ENCODE data around the gene CASD1.

Gene CASD1

DNA sequence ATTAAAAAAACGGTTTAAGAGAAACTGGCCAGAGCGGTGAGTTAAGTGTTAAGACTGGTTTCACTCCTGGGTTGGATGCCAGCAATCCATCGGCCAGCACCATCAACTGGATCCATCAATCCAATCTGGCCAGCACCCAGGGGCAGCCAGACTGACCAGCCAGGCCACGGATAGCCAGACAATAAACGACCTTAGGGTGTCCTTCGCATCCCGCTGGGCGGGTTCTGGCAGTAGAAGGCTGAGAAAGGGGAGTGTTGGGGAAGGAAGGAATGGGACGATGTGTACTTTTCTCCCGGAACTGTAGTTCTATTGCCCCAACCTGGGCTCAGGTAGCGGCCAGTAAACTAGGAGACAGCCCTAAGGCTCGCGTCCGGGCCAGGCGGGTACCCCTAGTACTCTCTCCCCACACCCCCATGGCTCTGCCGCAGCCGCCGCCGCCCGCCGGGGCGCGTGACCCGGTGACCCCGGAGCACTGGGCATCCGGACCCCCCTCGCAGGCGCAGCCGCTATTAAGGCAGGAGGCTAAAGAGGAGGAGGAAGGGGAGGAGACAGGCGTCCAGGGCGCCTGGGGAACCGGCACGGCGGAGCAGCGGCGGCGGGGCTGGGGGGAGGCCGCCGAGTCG, at the start of gene CASD1:
Gene CASD1, plus strand, starts transcription at position 546 of the 623 bp plus-strand sequence. CDS start 276 bp downstream, outside the sequence.
- TF ChIP-seq POLR2AphosphoS5 (IDR thresholded peaks at IDR 0.05; ENCODE audit: borderline replicate concordance, low read depth, low read length): peak; percentile 11; the same call in 1 of the 2 replicates
- no peak for TF ChIP-seq EZH2 (IDR thresholded peaks at IDR 0.05)
- Histone ChIP-seq H3K9me3 (ENCODE audit: low read depth, low read length) (no peaks in the 10 kb centered on the region), H3K4me3 (peak within 1 kb of the TSS; percentile 91), H3K27ac (peak within 1 kb of the TSS; percentile 88), H3K9ac (ENCODE audit: insufficient read length) (peak within 1 kb of the TSS; percentile 97), H3K36me3 (ENCODE audit: insufficient read depth, low read length) (no peaks in the 10 kb centered on the region)
- DNase-seq (ENCODE audit: low read depth, low spot score): no peak

DNA sequence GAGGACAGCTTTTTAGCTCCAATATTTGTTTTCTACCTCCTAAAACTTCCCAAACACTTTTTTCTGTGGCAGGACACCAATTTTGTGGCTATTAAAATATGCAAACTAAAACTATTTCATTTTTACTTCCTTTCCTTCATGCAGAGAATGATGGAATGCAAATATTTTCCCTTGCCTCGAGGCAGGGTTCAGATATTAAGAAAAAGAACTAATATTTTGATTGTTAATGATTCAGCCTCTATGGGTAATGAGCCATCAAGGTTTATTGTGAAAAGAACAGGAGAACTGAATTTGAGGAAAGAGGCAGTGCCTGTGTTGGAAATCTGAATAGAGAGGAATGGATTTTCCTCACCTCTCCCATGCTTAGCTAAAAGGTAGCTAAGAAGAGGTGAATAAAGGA, 43.1 kb upstream of the CASD1 start:
- Histone ChIP-seq H3K27ac (peak overlapping the region; percentile 78), H3K4me3 (peak overlapping the region; percentile 44; the same call in 1 of the 2 replicates), H3K36me3 (ENCODE audit: insufficient read depth, low read length) (no peaks in the 10 kb centered on the region), H3K9ac (ENCODE audit: insufficient read length) (peak overlapping the region; percentile 50), H3K9me3 (ENCODE audit: low read depth, low read length) (no peaks in the 10 kb centered on the region)
- peak; percentile 37 for DNase-seq (ENCODE audit: low read depth, low spot score)
- TF ChIP-seq EZH2 (IDR thresholded peaks at IDR 0.05) (no peak), POLR2AphosphoS5 (IDR thresholded peaks at IDR 0.05; ENCODE audit: borderline replicate concordance, low read depth, low read length) (no peak), FOXP2 (optimal IDR thresholded peaks at IDR 0.05; ENCODE audit: control extremely low read depth, extremely low read length, insufficient read depth) (no peak)

DNA sequence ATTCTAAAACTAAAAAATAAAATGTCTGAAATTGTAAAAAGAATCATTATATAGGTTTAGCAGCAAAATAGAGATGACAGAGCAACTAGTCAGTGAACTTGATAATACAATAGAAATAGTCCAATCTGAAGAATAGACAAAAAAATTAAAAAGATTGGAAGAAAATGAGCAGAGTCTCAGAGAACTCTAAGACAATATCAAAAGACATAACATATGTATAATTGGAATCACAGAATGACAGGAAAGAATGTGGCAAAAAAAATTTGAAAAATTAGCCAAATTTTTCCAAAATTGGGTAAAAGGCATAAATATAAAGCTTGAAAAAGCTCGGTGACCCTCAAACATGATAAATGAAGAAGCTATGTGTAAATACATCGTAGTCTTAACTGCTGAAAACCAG, 38.0 kb upstream of the CASD1 start:
- DNase-seq (ENCODE audit: low read depth, low spot score): no peak
- Histone ChIP-seq H3K36me3 (ENCODE audit: insufficient read depth, low read length) (no peaks in the 10 kb centered on the region), H3K27ac (no peak overlapping the region), H3K9me3 (ENCODE audit: low read depth, low read length) (no peaks in the 10 kb centered on the region), H3K9ac (ENCODE audit: insufficient read length) (no peak overlapping the region), H3K4me3 (no peak overlapping the region)
- TF ChIP-seq EZH2 (IDR thresholded peaks at IDR 0.05) (no peak), FOXP2 (optimal IDR thresholded peaks at IDR 0.05; ENCODE audit: control extremely low read depth, extremely low read length, insufficient read depth) (no peak), POLR2AphosphoS5 (IDR thresholded peaks at IDR 0.05; ENCODE audit: borderline replicate concordance, low read depth, low read length) (no peak)

DNA sequence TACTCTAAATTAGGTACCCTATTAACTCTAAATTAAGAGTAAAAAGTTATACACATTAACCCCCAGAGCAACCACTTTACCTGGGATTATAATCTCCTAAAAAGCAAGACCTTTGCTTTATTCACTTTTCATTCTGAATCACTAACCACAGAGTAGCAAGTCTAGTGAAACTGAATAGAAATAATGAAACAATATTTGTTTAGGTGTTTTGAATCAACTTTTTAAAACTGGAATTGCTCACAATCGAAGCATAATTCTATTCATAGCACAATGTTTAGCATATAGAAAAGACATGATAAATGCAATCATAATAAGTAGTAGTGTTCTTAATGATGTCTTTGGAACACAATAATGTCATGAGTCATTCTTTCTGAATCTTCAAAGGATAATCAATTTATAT, 37.0 kb upstream of the CASD1 start:
- Histone ChIP-seq H3K4me3 (no peak overlapping the region), H3K27ac (no peak overlapping the region)
- TF ChIP-seq POLR2AphosphoS5 (IDR thresholded peaks at IDR 0.05; ENCODE audit: borderline replicate concordance, low read depth, low read length): no peak
- no peak for TF ChIP-seq FOXP2 (optimal IDR thresholded peaks at IDR 0.05; ENCODE audit: control extremely low read depth, extremely low read length, insufficient read depth)
- no peak for TF ChIP-seq EZH2 (IDR thresholded peaks at IDR 0.05)

DNA sequence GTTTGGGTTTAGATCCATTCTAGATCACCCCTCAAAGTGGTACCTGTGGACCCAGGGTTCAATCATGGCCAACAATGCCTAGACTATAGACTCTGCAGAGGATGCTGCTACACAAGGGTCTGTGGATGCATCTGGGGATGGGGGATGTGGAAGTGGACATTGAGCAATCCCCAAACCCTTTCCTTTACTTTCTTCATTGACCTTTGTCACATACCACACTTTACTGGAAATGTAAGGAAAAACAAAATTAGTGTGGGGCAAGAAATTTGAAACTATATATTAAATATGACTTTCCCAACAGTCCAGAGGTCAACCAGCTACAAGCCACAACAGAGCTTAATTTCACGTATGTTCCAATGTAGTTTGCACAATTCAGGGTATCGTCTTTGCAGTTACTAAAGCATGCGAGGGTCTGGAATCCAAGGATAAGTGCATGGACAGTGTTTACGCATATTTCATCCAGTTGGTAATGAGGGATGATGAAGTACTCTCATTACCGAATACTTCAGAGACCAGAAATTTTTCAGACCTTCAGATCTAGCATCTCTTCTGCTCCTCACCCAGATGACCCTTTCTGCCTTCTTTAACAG, 33.3 kb upstream of the CASD1 start:
- Histone ChIP-seq H3K9me3 (ENCODE audit: low read depth, low read length) (no peaks in the 10 kb centered on the region), H3K27ac (no peak overlapping the region), H3K4me3 (no peak overlapping the region), H3K36me3 (ENCODE audit: insufficient read depth, low read length) (no peaks in the 10 kb centered on the region), H3K9ac (ENCODE audit: insufficient read length) (no peak overlapping the region)
- no peak for DNase-seq (ENCODE audit: low read depth, low spot score)
- no peak for TF ChIP-seq EZH2 (IDR thresholded peaks at IDR 0.05)

More for the DNA sequence above, 37.0 kb upstream of the CASD1 start:
- no peak for DNase-seq (ENCODE audit: low read depth, low spot score)
- Histone ChIP-seq H3K9me3 (ENCODE audit: low read depth, low read length) (no peaks in the 10 kb centered on the region), H3K36me3 (ENCODE audit: insufficient read depth, low read length) (no peaks in the 10 kb centered on the region), H3K9ac (ENCODE audit: insufficient read length) (no peak overlapping the region)

DNA sequence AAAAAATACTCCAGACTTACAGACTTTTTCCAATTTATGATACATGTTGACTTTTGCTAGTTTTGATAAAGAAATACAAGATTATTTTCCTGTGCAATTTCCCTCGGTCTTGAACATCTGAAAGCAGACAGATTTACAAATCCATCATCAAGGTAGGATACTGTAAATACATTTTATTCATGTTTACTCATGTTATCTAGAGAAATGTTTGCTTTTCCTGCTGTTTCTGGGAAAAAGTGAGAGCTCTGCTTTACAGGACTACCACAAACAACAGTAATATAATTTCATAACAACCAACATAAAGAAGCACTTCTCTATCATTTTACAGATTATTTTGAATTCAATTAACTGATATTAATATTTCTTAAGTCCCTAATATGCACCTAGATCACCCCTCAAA, 31.7 kb upstream of the CASD1 start:
- no peak for TF ChIP-seq POLR2AphosphoS5 (IDR thresholded peaks at IDR 0.05; ENCODE audit: borderline replicate concordance, low read depth, low read length)
- no peak for TF ChIP-seq EZH2 (IDR thresholded peaks at IDR 0.05)
- no peak for TF ChIP-seq FOXP2 (optimal IDR thresholded peaks at IDR 0.05; ENCODE audit: control extremely low read depth, extremely low read length, insufficient read depth)
- H3K9ac ChIP-seq (ENCODE audit: insufficient read length): no peak overlapping the region

DNA sequence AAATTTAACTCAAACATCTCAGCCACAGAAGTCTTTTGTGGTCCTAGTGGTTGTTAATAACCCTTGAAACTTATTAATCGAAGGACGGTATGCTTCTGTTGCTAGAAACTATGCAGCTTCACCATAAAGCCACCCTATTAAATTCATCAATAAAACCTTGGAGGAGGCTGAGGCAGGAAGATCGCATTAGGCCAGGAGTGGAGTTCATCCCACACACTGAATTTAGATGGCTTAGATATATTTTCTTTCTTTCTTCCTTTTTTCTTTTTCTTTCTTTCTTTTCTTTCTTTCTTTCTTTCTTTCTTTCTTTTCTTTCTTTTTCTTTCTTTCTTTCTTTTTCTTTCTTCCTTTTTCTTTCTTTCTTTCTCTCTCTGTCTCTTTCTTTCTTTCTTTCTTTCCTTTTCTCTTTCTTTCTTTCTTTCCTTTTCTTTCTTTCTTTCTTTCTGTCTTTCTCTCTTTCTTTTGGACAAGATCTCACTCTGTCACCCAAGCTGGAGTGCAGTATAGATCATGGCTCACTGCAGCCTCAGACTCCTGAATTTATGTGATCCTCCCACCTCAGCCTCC, 30.9 kb upstream of the CASD1 start:
- Histone ChIP-seq H3K9me3 (ENCODE audit: low read depth, low read length) (no peaks in the 10 kb centered on the region), H3K4me3 (no peak overlapping the region), H3K27ac (no peak overlapping the region), H3K36me3 (ENCODE audit: insufficient read depth, low read length) (no peaks in the 10 kb centered on the region), H3K9ac (ENCODE audit: insufficient read length) (no peak overlapping the region)
- no peak for DNase-seq (ENCODE audit: low read depth, low spot score)
- TF ChIP-seq FOXP2 (optimal IDR thresholded peaks at IDR 0.05; ENCODE audit: control extremely low read depth, extremely low read length, insufficient read depth) (no peak), EZH2 (IDR thresholded peaks at IDR 0.05) (no peak), POLR2AphosphoS5 (IDR thresholded peaks at IDR 0.05; ENCODE audit: borderline replicate concordance, low read depth, low read length) (no peak)

More for the DNA sequence above, 31.7 kb upstream of the CASD1 start:
- no peaks in the 10 kb centered on the region for H3K9me3 ChIP-seq (ENCODE audit: low read depth, low read length)
- H3K27ac ChIP-seq: no peak overlapping the region
- H3K4me3 ChIP-seq: no peak overlapping the region
- no peak for DNase-seq (ENCODE audit: low read depth, low spot score)
- H3K36me3 ChIP-seq (ENCODE audit: insufficient read depth, low read length): no peaks in the 10 kb centered on the region

DNA sequence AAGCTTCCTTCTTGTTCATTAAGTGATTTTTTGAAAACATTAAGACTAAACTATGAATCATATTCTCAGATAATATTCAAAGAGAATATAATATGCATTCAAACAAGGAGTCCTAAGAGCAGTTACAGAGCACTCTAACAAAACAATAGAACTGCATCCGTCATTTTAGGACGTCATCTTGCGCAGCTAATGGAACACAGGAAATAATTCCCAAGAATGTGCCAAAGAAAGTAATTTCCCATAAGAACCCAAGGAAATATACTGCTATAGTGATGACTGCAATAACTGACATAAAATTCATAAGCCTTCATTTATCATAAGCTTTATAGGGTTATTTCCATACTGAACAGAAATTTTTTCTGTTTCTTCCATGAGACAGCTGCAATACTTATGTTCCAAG, 28.3 kb upstream of the CASD1 start:
- TF ChIP-seq EZH2 (IDR thresholded peaks at IDR 0.05) (no peak), POLR2AphosphoS5 (IDR thresholded peaks at IDR 0.05; ENCODE audit: borderline replicate concordance, low read depth, low read length) (no peak), FOXP2 (optimal IDR thresholded peaks at IDR 0.05; ENCODE audit: control extremely low read depth, extremely low read length, insufficient read depth) (no peak)
- Histone ChIP-seq H3K27ac (no peak overlapping the region), H3K4me3 (no peak overlapping the region), H3K9me3 (ENCODE audit: low read depth, low read length) (no peaks in the 10 kb centered on the region), H3K9ac (ENCODE audit: insufficient read length) (no peak overlapping the region), H3K36me3 (ENCODE audit: insufficient read depth, low read length) (no peaks in the 10 kb centered on the region)
- no peak for DNase-seq (ENCODE audit: low read depth, low spot score)
